ENCODE data around the gene PCDHA1.

Gene PCDHA1

DNA sequence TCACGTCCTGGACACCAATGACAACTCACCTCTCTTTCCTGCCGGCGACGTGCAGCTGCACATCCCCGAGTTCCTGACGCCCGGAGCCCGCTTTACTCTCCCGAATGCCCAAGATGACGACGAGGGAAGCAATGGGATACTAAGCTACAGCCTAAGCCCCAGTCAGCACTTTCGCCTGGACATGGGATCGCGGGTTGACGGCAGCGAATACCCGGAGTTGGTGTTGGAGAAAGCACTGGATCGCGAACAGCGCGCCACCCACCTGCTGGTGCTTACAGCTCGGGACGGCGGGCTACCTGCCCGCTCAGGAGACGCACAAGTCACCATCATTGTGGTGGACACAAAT, 141.3 kb downstream of the PCDHA1 start:
- DNase-seq (ENCODE audit: low read depth) = no peak
- H3K4me3 ChIP-seq (ENCODE audit: low read depth, low read length) = no peak overlapping the region
- TF ChIP-seq, protein P1, sequence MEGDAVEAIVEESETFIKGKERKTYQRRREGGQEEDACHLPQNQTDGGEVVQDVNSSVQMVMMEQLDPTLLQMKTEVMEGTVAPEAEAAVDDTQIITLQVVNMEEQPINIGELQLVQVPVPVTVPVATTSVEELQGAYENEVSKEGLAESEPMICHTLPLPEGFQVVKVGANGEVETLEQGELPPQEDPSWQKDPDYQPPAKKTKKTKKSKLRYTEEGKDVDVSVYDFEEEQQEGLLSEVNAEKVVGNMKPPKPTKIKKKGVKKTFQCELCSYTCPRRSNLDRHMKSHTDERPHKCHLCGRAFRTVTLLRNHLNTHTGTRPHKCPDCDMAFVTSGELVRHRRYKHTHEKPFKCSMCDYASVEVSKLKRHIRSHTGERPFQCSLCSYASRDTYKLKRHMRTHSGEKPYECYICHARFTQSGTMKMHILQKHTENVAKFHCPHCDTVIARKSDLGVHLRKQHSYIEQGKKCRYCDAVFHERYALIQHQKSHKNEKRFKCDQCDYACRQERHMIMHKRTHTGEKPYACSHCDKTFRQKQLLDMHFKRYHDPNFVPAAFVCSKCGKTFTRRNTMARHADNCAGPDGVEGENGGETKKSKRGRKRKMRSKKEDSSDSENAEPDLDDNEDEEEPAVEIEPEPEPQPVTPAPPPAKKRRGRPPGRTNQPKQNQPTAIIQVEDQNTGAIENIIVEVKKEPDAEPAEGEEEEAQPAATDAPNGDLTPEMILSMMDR (IDR thresholded peaks at IDR 0.05; ENCODE audit: low read depth, low read length, missing control alignments) = no peak

GRCh38 chr5:140934964-140935606, 149.1 kb downstream of the PCDHA1 start:
- TF ChIP-seq, protein P1 (IDR thresholded peaks at IDR 0.05; ENCODE audit: low read depth, low read length, missing control alignments) = no peak
- no peak overlapping the region for H3K4me3 ChIP-seq (ENCODE audit: low read depth, low read length)
- DNase-seq (ENCODE audit: low read depth) = no peak

- TF ChIP-seq, protein P1 (IDR thresholded peaks at IDR 0.05; ENCODE audit: low read depth, low read length, missing control alignments) = no peak
- no peak overlapping the region for H3K4me3 ChIP-seq (ENCODE audit: low read depth, low read length)
- no peak for DNase-seq (ENCODE audit: low read depth)
Measured at GRCh38 chr5:140946578-140946977, 160.6 kb downstream of the PCDHA1 start.

GRCh38 chr5:140951636-140952035, 165.7 kb downstream of the PCDHA1 start:
- H3K4me3 ChIP-seq (ENCODE audit: low read depth, low read length) = no peak overlapping the region
- TF ChIP-seq, protein P1 (IDR thresholded peaks at IDR 0.05; ENCODE audit: low read depth, low read length, missing control alignments) = no peak
- DNase-seq (ENCODE audit: low read depth) = no peak

- no peak for DNase-seq (ENCODE audit: low read depth)
- TF ChIP-seq, protein P1 (IDR thresholded peaks at IDR 0.05; ENCODE audit: low read depth, low read length, missing control alignments) = no peak
Measured at GRCh38 chr5:140953234-140953633, 167.3 kb downstream of the PCDHA1 start.

GRCh38 chr5:140962190-140962589, 176.2 kb downstream of the PCDHA1 start:
- no peak for DNase-seq (ENCODE audit: low read depth)
- TF ChIP-seq, protein P1 (IDR thresholded peaks at IDR 0.05; ENCODE audit: low read depth, low read length, missing control alignments) = no peak
- H3K4me3 ChIP-seq (ENCODE audit: low read depth, low read length) = no peak overlapping the region

More at GRCh38 chr5:140953234-140953633, 167.3 kb downstream of the PCDHA1 start:
- no peak overlapping the region for H3K4me3 ChIP-seq (ENCODE audit: low read depth, low read length)

DNA sequence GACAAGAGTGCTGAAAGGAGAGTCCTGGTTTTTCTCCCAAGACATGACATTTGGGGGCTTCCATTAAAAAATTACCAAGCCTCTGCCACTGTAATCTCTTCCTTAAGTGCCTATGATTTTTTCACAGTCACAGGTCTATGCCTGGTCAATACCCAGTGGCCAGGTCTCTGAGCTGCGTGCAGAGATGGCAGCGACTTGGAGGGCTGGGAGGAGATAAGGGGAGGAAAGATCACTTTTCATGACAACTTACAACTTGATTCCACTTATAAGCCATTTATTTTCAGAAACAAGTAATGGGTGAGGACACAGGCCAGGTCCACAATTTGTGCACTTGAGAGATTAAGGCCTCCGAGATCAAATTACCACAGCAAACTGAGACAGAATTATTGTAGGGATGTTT, 178.4 kb downstream of the PCDHA1 start:
- TF ChIP-seq, protein P1 (IDR thresholded peaks at IDR 0.05; ENCODE audit: low read depth, low read length, missing control alignments) = no peak

More for the DNA sequence above, 178.4 kb downstream of the PCDHA1 start:
- no peak for DNase-seq (ENCODE audit: low read depth)
- H3K4me3 ChIP-seq (ENCODE audit: low read depth, low read length) = no peak overlapping the region
